Stimulated activated CD4-positive, alpha-beta T cell treated with anti-CD3 and anti-CD28 coated beads, Interleukin-4, amount 100 ng/mL, for 24 hours (primary cell): ENCODE data around the gene PIP5K1A.
"Not testable (repeated sequence)": the region's sequence is repeated elsewhere in the genome, so short reads cannot be mapped to it uniquely, and the experiment has no call there.

Experiments used
- DNase-seq: peaks from one replicate; pipeline ENCODE4 v3.0.0-alpha.2; 2020

The PIP5K1A gene

DNA sequence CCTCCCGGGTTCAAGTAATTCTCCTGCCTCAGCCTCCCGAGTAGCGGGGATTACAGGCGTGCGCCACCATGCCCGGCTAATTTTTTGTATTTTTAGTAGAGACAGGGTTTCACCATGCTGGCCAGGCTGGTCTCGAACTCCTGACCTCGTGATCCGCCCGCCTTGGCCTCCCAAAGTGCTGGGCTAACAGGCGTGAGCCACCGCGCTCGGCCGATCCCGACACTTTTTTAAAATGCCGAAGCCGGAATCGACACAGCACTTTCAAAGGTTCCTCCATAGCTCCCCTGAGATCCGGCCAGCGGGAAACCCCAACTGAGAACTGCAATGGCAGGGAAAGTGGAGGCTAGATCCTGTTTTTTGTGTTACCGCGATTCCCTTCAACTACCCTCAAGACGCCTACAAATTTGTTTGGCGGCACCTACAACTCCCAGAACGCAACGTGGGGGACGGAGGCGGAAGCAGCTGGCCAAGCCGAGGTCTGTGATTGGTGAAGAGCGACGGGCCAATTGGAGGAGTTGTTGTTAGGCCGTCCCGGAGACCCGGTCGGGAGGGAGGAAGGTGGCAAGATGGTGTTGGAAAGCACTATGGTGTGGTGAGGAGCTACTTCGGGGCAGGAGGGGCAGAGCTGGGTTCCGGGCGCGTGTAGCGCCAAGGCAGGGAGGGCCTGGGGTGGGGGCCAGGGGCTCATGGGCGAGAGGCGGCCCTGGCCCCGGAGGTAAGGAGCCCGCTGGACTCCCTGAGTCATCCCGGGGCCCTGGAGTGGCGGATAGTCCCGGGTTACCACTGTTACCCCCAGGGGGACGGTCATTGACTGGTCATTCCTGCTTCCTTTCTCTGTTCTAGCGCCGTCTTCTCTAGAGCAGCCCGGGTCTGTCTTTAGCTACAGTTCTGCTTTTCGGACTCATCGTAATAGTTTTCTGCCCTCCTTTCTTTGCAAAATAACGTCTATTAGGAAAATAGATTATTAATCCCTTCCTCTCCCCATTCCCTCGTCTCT, 56.2 kb downstream of the PIP5K1A start, which contains the start of gene PSMD4:
Gene PSMD4, plus strand, starts transcription at position 518 of the 997 bp plus-strand sequence. Its CDS starts 49 bp downstream, at position 567.
- peak; percentile 94 for DNase-seq

DNA sequence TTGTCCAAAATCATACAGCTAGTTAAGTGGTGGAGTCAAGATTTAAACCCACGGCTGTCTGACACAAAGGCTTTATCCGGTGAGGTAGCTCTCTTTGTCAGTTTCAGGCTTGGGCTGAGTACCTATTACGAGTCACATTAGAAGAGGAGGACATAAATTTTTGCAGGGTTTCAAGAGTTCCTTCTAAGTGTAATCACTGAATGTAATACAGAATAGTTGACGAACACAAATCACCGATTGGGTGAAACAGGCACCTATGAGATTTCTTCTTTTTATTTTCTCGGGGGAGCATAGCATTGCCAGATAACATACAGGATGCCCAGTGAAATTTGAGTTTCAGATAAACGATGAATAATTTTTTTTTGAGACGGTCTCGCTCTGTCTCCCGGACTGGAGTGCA, 57.0 kb downstream of the PIP5K1A start:
- no peak for DNase-seq

DNA sequence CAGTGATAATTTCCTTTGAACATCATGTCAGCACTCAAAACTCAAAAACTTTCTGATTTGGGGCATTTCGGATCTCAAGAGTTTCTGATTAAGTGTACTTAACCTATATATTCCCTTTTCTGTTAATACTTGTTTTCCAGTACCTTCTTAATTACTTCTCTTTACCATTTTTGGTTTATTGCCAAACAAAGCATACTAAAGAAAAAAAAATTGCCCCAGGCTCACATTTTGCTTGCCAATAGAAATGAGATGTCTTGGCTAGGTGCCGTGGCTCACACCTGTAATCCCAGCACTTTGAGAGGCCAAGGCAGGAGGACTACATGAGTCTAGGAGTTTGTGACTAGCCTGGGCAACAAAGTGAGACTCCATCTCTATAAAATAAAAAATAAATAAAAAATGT, 61.0 kb downstream of the PIP5K1A start:
- DNase-seq, result no peak

DNA sequence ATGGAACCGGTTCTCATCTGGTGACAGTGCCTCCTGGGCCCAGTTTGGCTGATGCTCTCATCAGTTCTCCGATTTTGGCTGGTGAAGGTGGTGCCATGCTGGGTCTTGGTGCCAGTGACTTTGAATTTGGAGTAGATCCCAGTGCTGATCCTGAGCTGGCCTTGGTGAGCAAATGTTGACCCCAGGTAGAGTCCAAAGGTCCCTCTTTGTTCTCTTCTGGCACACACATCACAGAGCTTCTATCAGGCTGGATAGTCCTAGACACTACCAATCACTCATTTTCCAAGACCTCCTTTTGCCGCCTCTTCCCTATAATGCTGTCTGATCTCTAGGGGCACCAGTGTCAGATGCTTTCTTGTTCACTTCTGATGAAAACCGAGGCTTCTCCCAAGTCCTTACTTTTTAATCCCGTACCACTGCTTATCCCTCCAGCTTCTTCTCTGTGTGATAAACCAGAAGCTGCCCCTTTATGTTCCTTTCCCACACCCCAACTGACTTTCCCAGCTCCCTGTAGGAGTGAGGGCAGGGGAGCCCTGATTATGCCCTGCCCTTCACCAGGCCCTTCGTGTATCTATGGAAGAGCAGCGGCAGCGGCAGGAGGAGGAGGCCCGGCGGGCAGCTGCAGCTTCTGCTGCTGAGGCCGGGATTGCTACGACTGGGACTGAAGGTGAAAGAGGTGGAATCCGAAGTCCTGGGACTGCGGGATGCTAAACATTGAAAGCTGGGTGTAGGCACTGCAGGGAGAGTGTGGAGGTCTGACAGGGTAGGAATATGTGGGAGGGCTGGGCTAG, 67.3 kb downstream of the PIP5K1A start:
- DNase-seq, result no peak

DNA sequence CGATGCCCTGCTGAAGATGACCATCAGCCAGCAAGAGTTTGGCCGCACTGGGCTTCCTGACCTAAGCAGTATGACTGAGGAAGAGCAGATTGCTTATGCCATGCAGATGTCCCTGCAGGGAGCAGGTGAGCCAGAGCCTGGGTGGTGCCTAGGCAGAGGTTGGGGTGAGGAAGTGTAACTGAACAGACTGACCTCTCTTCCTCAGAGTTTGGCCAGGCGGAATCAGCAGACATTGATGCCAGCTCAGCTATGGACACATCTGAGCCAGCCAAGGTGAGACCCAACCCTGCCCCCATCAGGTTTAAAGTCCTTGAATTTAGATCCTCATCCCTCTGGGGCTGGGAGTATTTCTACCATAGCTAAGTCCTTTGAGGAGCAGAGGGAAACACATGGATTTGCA, 68.0 kb downstream of the PIP5K1A start:
- DNase-seq, result no peak

DNA sequence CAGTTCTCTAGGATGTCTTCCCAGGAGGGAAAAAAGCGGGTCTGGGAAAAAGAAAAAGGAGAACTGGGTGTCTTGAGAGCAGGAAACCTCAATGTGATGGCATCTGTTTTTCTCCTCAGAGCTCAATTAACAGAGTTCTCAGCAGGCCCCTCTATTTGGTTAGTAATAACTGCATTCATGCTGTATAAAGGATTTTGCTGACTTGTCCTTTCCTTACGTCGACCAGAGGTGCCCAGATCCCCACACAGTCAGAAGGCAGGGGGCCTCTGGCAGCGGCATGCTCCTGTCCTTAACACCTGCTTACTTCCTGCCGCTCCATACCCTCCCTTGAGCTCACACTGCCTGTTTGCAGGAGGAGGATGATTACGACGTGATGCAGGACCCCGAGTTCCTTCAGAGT, 68.5 kb downstream of the PIP5K1A start:
- DNase-seq, result no peak

DNA sequence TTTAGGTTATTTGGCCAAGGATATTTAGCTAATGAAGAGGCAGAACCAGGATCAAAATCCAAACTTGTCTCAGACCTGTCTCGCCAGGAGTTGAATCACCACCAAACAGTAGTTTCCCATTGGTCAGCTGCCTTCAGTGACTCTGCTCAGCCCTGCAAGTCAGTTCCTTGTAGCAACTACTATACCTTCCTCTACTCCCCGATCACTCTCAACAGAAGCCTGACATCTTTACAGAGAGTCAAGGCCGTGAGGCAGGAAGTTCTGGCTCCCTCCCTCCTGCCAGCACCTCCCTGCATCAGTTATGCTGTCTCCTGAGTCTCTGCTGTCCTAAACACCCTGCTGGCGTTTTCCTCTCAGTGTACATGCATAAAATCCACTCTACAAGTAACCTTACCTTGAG, 69.4 kb downstream of the PIP5K1A start:
- DNase-seq, result no peak

DNA sequence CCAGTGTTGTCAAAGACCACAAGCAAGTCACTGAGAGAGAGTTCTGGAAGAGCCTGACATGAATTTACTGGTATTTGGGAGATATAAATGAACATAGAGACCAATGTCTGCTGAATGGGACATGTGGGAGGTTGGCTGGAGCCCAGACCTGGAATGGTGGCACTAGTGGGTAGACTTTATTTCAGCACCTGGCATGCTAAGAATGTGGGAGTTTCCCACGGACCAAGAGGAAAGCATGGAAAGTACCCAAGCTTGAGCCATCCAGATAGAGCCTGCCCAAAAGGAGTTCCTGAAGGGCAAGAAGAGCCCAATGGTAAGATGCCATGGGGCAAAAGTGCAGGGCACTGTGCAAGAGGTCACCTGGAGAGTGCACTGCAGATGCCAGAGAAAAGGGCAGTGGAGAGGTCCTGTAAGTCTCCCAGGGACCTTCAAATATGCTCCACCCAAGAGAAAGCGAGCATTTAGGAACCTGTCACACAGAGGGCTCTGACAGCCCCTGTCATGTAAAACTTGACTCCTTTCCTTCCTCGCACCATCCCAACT, 75.6 kb downstream of the PIP5K1A start:
- DNase-seq, result no peak

DNA sequence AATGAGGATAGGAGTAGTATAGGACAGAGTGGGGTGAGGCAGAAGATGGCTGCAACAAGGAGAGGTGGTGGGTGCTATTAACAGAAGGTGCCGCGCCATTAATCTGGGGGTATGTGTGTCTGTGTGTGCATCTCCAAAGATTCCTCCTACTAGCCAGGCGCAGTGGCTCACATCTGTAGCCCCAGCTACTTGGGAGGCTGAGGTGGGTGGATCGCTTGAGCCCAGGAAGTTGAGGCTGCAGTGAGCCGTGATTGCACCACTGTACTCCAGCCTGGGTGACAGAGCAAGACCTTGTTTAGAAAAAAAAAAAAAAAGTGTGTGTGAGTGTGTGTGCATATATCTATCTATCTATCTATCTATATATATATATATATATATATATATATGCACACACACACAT, 77.0 kb downstream of the PIP5K1A start:
- DNase-seq, result not testable (repeated sequence)

DNA sequence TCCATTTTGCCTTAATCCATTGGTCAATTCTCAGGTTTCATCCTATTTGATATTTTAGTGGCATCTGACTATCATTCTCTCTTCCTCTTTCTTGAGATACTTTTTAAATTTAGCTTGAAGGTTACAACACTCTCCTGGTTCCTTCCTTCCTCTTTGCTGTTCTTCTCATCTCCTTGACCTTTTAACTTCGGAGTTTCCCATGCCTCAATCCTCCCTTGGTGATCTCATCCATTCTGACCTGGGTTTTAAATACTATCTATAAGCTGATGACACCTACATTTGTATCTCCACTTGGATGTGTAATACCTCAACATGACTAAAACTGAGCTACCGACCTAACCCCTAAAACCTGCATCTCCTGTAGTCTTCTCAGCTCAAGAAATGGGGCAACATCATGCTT, 78.9 kb downstream of the PIP5K1A start:
- no peak for DNase-seq

DNA sequence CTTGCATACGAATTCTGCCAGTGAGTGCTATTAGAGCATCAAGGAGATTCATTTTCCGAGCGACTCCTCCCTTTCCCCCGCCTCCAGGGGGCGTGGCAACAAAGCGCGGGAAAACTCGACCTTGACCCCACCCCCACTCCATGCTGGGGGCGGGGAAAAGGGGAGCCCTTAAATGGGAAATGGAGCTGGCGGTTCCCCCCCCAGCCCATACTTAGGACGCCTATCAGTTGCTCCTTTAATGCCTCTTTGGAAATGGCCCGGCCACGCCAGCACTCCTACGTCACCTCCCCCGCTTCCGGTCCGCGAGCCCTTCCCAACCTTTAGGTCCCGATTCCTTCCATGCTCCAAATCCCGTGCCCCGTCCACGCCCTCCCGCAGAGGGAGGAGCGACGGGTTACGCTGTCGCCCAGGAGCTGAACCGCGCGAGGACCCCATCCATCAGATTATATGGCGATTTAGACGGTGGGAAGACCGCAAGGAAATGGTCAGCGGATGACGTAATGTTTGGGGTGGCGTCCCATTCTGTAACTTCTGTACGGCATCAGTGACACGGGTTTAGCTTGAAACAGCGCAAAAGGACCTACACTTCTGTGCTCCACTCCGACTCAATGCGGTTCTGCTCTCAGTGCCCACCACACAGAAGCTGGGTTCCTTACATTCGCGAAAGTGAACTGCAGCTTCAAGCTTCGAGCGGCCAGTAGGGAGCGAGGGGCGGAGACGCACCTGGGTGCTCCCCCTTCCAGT, 83.0 kb downstream of the PIP5K1A start:
- peak; percentile 96 for DNase-seq

DNA sequence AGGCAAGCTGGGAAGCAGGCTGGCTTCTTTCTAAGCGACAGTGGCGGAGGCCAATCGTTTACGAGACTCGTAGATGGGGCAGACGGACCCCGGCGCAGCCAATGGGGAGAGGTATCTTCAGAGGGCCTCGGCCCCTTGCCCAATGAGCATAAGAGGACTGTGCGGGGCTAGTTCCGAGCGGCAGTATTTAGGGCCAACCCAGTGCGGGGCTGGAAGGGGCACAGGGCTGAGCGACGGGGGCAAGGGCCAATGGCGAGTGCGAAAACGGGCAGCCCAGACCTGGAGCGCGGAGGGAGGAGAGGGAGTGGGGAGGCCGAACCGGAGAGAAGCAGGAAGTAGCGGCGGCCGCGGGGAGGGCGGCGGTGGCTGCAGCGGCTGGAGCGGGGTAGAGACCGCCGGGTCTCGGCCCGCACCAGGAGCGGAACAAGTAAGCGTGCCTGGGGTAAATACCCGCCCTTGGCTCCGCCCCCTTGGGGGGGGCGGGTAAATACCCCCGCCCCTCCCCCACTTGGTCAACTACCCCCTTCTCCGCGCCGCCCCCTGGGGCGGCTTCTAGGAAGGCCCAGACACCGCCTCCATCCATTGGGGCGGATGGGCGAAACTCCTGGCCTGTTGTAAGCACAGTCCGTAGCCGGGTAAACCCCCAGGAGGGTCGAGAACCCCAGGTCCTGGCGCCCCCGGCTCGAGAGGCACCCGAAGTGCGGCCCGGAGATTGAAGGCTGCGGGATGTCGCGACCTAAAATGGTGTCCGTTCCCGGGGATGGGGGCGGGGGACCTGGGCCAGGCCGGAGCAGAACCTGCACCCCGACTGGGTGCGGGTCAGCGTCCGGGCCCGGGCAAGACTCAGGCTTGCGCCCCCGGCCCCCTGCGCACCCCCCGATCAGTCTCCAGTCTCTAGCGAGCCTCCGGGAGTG, 83.9 kb downstream of the PIP5K1A start, which contains the start of gene ZNF687:
Gene ZNF687, plus strand, starts transcription at position 331 of the 914 bp plus-strand sequence. CDS start 3,993 bp downstream, outside the sequence.
- DNase-seq, result peak; percentile 99

DNA sequence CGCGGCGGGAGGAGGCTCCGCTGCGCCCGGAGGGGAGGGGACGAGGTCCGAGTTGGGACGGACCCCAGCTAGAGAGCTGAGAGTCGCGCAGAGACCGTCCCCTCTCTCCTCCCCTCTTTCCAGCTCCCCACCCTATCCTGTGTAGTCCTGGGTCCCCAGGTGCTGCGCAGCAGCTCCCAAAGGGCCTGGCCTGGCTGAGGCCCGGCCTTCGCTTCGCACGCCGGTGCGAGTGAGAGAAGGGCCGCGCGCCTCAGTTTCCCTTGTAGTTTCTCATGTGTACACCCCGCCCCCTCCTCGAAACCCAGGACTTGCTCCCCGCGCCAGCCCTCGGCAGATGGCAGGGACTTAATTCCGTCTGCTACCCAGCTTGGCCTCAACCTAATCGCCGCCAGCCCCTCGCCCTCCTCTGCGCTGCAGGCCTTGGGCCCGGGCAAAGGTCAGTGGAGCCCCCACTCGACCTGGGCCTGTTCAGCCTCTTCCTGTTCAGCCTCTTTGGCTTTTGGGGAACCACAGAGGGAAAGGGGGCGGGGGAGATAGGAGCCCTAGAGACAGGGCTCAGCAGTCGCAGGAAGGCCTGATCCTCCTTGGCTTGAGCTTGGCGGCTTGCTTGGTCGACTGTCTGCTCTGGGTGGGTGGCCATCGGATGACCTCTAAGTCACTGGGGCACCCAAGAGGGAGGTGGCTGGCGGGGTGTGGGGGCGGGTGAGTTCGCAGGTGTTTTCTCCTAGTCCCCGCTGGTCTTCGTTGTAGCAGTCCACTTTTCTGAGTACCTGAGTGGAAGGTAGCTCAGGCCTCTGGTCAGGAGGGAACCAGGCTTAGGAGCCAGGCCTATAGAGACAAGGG, 84.8 kb downstream of the PIP5K1A start:
- peak; percentile 27 for DNase-seq

DNA sequence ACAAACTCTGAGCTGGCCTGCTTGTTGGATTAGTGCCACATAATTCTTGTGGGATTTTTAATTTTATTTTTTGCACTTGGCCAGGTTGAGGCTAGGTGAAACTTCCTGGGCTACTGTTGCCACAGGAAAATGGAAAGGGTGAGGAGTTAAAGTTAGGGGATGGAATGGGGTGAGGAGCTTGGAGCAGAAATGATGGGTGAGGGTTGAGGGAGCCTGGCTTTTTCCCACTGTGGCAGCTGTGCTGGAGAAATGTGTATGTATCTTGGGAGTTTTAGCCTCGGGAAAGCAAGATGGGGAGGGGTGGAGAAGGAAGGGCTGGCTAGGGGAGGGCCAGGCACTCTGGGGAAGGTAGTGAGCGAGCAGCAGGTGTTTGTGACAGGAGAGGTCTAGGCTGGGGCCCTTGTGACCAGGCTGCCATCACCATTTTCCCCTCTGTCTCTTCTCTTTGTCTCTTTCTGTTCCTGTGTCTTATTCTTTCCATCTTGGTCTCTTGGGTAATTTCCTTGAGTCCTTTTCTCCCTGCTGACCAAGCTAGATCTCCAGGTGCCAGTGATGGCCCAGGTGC, 85.7 kb downstream of the PIP5K1A start:
- DNase-seq, result no peak

DNA sequence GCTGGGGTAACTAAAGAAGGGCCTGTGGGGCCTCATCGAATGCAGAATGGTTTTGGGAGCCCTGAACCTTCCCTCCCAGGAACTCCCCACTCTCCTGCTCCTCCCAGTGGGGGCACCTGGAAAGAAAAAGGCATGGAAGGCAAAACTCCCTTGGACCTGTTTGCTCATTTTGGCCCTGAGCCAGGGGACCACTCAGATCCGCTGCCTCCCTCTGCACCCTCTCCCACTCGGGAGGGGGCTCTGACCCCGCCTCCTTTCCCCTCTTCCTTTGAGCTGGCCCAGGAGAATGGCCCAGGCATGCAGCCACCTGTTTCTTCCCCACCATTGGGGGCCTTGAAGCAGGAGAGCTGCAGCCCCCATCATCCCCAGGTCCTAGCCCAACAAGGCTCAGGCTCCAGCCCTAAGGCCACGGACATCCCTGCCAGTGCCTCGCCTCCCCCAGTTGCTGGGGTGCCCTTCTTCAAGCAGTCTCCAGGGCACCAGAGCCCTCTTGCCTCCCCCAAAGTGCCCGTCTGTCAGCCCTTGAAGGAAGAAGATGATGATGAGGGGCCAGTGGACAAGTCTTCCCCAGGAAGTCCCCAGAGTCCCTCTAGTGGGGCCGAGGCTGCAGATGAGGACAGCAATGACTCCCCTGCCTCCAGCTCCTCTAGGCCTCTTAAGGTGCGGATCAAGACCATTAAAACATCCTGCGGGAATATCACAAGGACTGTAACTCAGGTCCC, 88.4 kb downstream of the PIP5K1A start:
- no peak for DNase-seq

DNA sequence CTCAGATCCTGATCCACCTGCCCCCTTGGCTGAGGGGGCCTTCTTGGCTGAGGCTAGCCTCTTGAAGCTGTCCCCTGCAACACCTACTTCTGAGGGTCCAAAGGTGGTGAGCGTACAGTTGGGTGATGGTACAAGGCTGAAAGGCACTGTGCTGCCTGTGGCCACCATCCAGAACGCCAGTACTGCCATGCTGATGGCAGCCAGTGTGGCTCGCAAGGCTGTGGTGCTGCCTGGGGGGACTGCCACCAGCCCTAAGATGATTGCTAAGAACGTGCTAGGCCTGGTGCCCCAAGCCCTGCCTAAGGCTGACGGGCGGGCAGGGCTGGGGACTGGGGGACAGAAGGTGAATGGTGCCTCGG, 89.0 kb downstream of the PIP5K1A start:
- DNase-seq, result no peak

DNA sequence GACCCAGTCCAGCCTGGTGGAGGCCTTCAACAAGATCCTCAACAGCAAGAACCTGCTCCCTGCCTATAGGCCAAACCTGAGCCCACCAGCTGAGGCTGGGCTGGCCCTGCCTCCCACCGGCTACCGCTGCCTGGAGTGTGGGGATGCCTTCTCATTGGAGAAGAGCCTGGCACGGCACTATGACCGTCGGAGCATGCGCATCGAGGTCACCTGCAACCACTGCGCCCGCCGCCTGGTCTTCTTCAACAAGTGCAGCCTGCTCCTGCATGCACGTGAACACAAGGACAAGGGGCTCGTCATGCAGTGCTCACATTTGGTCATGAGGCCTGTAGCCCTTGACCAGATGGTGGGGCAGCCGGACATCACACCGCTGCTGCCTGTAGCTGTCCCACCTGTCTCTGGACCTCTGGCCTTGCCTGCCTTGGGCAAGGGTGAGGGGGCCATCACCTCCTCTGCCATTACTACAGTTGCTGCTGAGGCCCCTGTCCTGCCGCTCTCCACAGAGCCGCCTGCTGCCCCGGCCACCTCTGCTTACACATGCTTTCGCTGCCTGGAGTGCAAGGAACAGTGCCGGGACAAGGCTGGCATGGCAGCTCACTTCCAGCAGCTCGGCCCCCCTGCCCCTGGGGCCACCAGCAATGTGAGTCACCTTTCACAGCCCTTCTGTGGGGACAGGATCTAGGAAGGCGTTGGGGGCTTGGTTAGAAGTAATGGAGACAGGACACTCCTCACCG, 89.6 kb downstream of the PIP5K1A start:
- no peak for DNase-seq

DNA sequence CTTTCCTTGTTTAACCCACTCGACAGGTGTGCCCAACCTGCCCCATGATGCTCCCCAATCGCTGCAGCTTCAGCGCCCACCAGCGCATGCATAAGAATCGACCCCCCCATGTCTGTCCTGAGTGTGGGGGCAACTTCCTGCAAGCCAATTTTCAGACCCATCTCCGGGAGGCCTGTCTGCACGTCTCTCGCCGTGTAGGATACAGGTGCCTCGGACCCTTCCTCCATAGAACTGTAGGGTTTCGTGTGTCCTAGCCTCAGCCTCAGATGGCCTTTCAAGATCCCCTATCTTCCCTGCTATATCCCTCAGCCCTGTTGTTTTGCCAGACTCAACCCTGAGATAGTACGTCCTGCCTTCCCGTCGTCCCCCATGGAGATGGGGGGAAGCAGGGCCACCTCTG, 90.2 kb downstream of the PIP5K1A start:
- no peak for DNase-seq
